GM21447 (cell line): Measurements from ENCODE around the gene PASK.

Experiments used
- ATAC-seq: cut with Tn5 transposase; IDR thresholded peaks from one replicate; pipeline ENCODE4 v1.9.1; 2021; ENCODE audit not compliant: unreplicated experiment

Gene PASK

DNA sequence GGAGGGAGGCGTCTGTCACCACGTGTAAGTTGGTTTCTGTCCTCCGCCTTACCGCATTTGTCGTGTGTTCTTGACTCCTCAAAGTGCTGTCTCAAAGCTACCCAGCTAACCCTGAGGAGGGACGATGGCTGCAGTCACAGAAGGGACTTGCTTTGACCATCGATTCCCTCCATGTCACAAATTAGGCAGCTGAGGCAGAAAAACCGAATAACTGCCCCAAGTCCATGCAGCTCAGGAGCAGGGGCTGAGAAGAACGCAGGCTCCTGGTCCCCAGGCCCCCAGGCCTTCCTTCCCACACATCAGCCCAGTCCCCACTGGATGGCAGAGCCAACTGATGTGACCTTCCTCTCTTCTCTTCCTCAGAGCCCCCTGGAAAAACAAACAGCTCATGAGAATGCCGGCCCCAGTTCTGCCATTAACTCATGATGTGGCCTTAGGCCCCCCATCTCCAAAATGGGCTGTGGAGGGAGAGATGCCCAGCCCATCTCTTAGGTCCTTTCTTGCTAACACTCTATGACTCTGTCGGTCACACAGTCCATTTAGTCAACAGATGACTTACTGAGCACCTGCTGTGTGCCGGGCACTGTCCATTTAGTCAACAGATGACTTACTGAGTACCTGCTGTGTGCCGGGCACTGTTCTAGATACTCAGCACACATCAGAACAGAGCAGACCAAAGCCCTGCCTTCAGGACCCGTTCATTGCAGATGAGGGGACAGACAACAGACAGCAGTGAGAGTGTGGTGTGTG is 66.8 kb downstream of the PASK start:
- no peak for ATAC-seq

DNA sequence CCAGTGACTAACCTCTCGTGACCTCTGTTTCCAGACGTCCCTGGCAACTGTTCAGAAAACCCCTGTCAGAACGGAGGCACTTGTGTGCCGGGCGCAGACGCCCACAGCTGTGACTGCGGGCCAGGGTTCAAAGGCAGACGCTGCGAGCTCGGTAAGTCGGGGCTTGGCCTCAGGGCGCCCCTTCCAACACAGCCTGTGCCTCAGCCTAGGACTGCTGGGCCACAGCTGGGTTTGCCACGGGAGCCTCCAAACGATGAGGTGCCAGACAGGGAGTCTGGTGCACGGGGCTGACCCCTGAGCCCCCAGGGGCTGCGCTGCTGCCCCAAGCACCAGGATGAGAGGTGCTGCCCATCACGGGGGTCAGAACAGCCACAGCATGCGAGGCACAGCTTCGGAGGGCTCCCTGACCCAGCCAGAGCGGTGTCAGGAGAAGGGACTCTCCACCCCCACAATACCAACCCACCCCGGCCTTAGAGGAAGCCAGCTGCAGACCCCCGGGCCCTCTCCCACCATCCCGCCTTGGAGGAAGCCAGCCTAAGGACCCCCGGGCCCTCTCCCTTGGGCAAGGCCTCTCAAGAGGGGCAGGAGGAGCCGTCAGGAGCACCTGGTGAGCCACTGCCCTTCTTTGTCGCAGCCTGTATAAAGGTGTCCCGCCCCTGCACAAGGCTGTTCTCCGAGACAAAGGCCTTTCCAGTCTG is 67.5 kb downstream of the PASK start:
- no peak for ATAC-seq

DNA sequence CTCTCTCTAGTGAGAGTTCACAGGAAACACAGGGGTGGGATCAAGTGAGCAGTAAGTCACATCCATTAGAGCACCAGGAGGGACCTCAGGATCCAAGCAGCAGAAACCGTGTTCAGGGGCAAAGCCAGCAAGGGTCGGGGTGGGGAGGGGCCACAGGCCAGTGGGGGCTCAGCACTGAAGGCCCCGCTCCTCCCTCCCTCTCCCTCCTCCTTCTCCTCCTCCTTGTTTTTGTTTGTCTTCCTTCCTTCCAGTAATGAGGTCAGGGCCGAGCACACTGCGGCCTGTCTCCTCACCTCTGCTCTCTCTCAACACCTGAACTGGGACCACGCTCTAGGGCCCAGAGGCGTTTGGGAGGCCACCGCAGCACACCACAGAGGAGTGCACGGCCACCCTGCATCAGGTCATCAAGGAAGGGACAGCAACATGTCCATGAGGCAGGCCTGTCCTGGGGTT is 68.1 kb downstream of the PASK start:
- ATAC-seq = no peak

DNA sequence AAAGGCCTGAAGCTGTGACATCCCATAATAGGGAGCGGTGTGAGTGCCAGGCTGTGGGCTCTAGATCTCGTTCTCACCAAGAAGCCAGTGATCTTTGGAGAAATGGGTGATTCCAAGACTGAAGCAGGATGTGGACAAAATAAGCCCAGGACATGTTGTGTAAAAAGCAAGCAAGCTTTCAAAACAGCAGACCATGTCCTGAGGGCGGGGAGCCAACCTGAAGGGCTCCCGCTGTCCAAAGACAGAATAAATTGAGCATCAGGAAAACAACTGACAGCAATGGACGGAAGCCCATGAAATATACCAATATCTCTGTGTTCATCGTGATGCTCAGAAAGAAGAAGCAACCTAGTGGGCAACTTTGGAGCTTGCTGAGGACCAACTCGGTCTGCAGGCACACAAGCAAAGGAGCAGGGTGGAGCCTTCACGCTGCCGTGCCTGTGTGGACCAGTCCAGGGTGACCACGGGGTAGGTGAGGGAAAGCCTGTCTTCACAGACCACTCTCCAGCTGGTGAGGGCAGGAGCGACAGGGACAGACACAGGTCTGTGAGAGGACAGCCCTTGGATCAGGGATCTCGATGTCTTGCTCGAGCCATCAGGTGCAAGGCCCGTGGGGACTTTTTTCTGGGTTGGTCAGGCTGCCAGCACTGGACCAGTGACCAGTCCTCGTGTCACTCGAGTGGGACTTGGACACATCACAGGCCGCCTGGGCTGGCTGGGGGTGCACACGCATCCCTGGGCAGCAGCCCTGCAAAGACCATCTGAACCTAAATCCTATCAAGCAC is 68.7 kb downstream of the PASK start:
- no peak for ATAC-seq

DNA sequence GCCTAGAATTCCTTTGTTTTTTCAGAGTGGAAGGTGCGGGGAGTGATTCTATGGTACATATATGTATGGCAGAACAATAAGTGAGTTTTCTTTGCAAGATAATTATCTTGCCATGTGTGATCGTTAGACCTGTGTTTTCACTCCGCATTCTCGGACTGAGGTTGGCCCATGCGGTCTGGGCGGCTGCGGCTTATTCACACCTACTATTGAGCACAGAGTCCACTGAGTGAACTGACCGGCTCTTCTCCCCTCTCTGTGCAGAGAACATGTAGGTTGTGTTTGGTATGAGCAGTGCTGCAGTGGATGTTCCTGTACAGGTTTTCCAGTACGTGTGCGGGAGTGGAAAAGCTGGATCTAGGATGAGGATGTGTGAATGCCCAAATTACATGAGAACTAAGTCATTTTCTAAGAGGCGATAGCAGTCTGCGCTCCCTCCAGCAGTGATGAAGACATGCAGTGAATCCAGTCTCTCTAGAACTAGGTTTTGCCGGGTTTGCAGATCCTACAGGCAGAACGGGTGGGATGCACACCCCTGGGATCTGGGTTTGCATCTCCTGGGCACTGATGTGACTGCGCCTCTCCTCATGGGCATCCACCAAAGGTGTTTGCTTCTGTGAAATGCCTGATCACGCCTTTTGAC is 74.3 kb downstream of the PASK start:
- no peak for ATAC-seq

DNA sequence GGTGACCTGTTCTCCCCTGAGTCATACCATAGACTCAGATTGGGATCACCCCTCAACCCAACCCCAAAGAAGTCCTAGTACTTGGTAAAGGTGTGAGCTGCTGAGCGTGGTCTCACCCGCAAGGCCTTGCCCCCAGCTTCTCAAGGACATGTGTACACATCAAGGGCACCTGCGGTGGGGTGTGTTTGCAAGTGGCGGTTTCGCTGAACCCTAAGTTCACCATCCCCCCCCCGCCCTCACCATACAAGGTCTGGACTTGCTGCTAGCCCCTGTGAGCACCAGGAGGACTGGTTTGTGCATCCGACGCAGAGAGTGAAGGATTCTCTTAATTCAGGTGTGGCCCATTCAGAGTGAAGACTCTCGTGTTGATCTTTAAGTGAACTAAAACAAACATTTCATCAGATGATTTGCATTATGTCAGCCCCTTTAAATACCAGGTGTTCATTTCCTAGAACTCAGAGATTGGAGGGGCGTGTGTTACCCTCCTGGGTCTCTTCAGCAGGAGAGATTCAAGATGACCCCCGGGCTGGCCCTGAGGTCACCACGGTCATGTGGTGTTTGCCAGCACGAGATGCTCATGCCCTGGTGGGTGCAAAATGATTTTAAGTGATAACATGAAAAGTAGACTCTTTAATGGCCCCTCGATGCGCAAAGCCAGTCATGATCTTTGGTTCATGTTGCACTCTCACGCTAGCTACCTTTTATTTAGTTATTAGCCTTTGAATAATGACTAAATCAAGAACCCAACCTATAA is 75.0 kb downstream of the PASK start:
- no peak for ATAC-seq

DNA sequence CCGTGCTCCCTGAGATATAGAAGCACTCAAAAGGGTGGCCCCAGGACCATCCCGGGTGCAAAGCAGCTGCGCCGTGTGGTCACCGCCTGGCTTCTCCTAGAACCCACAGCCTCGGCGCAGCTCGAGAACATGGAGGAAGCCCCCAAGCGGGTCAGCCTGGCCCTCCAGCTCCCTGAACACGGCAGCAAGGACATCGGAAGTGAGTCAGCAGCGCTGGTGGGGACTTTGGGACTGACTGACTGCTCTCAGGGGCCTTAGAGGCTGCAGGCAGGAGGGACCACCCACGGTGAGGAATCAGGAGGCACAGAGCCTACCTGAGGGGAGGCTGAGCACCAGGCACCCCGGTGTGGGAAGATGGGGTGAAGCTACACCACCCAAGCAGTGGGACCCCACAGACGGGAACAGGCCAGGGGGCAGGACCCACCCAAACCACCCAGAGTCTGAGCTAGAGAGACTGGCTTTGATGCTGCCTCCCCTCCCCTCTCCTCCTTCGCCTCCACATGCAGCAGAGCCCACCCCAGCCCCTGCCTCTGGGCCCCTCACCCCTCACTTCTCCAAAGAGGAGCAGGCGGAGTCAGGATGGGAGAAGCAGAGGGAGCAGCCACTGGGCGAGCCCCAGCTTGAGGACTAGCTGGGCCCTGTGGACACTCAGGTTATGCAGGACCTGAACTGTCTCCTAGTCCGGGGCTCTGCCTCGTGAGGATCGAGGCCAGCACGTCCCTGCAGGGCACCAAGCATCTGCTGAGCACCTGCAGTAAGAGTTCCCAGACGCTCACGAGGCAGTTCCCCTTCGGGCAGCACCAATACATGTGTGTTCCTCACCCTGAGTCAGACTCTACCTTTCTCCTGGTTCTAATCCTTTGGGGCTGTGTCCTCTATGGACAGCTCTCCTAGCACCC is 75.9 kb downstream of the PASK start:
- no peak for ATAC-seq

DNA sequence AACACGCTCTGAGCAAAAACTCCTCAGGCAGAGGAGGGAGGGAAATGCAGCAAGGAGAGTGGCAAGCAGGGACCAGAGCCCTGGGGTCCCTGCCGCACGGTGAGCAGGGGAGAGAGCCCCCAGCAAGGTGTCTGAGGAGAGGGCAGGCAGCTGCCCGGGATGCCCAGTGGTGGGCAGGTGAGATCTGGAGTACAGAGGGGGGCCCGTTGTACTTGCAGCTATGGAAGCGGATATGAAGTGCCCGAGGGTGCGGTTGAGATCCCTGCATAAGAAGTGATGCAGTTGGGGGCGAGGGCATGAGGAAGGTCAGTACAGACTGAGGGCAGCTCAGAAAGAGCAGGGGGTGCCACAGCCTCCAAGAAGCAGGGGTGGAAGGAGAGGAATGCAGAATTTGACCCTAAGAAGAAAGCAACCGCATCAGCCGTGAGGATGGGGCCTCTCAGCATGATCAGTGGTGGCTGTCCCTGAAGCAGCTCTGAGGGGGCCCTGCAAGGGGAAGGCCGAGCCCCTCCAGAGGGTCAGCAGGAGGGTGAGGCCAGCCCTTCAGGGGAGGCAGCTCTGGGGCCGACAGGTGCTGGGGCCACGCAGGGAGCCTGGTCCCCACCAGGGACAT is 76.6 kb downstream of the PASK start:
- ATAC-seq = no peak

DNA sequence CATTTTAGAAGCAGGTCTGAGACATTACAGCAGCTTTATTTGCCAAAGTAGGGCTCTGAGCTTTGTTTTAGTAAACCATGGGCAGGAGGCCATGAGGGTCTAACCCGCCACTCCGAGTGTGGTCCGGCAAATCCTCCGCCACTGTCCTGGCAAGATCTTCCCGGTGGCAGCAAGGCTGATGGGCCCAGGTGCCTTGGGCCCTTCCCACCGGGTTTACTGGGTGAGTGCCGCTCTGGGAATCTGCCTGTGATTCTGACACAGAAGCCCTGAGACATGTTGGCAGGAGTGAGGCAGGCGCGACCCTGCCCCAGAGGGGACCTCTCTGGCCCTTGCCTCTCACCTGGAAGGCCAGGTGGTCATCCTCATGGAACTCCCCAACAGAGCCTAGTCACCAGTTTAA is 77.1 kb downstream of the PASK start:
- no peak for ATAC-seq

DNA sequence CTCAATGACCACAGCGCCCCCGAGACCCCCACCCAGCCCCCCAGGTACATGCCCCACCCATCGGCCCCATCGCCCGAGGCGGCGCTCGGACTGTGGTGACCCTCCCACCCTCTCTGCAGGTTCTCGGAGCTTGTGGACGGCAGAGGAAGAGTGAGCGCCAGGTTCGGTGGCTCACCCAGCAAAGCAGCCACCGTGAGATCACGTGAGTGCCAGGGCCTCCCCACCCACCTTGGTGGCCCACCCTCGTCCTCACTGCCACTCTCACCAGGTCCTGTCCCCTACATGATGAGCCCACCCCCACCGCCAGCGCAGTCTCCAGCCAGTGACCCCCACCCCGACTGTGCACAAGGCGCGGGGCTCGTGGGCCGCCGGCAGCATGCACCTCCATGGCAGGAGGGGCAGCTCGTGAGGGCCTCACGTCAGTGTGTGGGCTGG is 77.6 kb downstream of the PASK start:
- ATAC-seq = no peak

DNA sequence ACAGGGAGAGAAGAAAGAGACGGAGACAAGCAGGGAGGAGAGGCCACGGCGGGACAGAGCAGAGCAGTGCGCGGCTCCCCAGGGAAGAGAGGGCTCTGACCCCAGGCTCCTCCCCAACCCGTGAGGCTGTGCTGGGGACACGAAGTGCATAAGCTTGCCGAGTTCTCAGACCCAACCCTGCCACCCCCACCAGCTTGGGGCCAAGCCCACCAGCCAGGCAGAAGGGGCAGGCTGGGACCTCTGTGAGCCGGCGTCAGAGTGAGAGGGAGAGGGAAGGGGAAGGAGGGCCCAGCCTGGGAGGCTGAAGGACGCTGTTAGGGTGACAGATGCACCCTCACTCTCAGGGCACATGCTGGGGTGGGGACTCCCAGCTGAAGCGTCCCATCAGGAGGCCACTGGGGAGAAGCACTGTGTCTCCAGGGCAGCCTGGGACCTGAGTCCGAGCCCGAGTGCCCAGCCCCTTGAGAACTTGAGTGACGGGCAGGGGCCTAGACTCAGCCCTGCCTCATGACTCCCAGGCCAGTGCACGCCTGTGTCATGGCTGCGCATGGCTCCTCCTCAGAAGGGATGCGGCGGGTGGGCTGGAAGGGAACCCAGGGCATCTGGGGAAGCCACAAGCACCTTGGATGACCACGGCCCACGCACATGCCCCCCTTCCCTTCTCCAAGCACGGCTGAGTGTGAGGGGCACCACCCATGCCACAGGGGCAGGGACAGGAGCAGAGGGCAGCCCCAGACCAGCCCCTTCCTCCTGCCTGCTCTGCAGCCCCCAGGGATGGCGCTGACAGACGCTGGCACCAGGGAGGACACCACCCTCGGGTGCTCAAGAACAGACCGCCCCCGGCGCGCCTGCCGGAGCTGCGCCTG is 78.2 kb downstream of the PASK start:
- no peak for ATAC-seq

DNA sequence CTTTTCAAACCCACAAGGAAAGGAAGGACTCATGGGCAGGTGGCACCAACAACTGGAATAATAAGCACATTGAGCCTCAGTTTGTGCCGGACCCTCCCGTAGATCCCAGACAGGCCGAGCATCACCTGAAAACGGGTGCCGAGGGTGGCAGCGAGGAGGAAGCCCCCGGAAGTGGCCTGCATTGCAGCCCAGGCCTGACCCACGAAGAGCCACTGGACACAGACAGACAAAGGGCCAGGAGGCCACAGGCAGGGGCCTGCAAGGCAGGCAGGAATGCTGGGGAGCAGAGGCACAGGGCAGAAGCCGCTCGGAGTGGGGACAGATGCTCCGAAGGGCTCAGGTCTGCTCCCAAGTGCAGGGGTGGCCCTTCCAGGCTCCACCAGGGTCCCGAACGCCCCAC is 78.9 kb downstream of the PASK start:
- ATAC-seq = no peak

DNA sequence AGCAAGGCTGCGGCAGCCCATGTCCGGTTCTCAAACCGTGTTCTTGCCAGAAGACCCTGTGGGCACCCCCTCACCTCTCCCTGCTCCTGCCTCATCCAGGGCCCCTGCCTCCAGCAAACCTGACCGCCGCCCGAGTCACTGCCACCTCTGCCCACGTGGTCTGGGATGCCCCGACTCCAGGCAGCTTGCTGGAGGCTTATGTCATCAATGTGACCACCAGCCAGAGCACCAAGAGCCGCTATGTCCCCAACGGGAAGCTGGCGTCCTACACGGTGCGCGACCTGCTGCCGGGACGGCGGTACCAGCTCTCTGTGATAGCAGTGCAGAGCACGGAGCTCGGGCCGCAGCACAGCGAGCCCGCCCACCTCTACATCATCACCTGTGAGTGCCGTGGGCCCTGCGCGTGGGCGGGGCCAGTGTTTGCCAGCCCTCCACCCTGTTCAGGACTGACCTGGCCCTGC is 79.4 kb downstream of the PASK start:
- no peak for ATAC-seq

DNA sequence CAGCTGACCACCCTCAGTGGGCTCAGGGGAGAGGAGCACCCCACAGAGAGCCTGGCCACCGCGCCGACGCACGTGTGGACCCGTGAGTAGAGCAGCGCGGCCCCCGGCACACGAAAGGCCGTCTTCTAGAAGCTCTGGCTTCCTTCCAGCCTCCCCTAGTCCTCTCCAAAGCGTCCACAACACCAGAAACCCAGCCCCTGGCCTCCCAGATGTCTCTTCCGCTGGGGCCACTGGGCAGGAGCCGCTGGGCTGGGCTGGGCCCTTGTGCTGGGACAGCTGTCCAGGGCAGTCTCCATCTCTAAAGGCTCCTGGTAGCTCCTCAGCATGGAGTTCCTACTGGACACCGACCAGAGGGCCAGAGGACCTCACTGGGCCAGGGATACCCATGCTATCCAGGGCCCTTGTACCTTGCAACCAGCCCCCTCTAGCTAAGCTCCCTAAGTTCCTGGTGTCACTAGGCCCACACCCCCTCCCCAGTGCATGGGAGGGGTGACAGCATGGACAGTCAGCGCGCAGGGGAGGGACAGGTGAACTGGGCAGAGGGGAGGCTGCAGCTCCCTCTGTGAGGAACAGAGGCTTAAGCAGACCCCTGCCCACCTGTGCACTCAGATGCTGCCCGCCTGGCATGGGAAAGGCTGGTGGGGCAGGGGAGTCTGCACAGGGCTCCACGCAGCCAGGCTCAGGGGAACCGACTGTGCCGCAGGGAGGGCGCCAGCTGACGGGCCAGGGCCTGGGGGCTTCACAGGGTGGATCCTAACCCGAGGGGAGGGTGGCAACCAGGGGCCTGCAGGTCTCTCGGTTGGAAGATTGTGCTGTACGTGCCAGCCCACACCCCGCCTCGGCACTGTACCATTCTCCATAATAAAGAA is 80.1 kb downstream of the PASK start:
- ATAC-seq = no peak

DNA sequence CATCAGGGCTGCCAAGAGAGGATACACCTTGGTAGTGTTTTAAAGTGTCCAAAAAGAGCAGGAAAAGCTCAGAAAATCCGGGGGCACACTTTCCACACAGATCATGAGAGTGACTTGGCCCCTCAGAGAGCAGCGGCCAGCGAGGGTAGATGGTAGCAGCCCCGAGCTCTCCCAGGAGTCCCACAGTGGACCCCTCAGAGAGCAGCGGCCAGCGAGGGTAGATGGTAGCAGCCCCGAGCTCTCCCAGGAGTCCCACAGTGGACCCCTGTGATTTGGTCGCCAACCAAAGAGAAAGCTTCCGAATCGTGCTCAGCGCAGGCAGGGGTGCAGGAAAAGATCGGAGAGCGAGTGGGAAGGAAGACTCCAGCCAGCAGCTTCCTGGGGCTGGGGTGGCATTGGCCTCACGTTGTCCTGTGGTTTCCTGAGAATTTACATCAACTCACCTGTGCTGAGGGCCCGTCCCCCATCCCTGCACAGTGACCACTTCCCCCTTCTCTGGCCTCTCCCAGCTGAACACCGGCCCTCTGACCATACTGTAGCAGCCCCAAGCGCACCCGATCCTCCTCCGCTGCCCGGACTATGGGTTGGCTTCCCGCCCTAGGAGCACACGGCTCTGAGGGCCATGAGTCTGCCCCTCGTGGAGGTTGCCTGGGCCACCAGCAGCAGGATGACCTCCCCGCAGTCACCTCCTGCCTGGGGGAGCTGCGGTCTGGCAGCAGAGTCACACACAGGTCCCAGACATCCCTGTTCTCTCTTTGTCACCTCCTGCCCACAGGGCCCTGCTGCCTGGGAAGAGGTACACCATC is 80.9 kb downstream of the PASK start:
- no peak for ATAC-seq

DNA sequence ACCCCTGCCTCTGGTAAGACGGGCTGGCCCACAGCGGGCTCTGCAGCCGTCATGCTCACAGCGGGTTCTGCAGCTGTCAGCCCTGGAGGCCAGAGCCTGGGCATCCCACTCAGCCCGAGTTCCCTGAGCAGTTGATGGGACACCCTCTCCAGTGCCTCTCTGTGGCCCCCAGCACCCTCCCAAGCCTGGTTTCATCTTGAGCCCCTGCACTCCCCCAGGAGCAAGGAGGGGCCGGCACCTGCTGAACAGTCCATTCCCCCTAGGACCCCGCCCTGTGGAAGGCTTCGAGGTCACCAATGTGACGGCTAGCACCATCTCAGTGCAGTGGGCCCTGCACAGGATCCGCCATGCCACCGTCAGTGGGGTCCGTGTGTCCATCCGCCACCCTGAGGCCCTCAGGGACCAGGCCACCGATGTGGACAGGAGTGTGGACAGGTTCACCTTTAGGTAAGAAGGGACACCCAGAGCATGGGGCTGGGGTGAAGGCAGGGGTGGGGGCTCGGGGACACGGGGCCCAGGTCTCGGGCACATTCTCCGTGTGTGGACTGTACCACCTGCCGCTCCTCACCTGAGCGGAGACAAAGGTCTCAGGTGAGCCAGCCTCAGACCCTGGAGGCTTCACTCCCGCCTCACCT is 81.7 kb downstream of the PASK start:
- ATAC-seq = no peak
